NCI-H510A (cell line): ENCODE results near the gene IRF2.
"Not testable (repeated sequence)": the region's sequence is repeated elsewhere in the genome, so short reads cannot be mapped to it uniquely, and the experiment has no call there.

ENCODE experiments used
- DNase-seq: peaks from one replicate; lab custom pipeline; 2025; lab: John Stamatoyannopoulos, UW

The IRF2 gene

DNA sequence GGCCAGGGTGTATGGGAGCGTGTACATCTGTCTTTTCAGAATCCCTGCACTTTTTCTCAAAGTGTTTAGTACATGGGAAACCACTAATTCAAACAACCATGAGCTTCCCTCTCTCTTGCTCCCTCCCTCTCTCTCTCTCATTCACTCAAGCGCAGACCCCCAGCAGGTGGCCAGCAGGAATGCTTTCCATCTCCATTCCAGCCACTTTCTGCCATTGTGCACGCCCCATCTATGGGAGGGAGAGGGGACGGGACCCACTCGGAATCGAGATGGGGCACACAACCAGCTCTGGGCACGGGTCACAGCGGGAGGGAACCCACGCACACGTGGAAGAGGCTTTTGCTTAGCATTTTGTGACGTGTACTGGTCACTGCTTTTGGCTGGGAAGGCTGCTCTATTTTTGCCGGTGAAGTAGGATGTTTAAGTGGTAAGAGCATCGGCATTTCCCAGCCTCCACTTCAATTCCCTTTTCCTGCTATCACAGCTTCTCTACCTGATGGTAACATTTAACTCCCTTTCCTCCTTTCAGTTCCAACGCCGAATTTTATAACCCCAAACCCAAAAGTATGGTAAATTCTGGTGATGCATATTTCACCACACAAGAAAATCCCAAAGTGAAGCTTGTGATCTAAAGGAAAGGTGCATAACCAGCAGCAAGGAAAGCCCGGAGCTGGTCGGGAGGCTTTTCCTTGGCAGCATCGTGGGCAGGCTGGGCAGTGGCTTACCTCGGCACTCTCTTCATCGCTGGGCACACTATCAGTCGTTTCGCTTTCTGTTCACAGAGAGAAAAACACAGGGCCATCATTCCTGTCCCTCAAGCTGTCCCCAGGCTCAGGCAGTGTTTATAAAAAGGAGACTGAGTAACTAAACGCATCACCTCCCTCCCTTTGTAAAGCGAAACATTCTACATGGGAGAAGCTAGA is 84.1 kb downstream of the IRF2 start:
- DNase-seq, result no peak

DNA sequence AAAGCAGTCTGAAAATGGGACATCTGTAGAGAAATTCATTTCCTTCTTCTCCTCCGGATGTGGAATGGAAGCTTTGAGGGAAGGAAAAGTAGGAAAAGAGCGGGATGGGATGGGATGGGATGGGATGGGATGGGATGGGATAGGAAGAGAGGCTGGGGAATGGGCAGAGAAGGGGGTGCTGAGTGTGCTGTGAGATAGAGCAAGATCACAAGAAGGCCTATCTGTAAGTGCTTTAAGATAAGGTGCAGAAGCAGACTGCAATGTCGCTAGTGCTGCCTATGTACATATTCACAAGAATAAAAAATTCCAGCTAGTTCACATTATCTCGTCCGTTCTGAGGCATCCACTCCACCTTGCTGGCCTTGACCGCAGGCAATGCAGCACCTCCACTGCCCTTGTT is 86.2 kb downstream of the IRF2 start:
- DNase-seq, result no peak

DNA sequence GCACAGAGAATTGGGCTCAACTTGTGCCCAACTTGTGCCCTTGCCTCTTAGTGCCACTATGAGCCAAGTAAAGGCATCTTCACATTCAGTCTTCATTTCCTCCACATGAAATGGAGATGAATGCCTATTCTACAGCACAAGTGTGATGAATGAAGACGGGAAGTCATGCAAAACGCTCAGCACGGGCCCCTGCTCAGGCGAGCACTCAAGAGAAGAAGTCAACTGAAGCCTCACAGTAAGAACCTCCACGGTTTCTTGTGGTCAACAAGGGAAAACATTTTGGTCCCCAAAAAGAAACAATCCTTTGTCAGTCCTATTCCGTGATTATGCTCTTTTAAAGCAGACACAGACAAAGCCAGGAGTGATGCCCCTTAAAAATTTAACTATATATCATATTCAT is 87.0 kb downstream of the IRF2 start:
- no peak for DNase-seq

DNA sequence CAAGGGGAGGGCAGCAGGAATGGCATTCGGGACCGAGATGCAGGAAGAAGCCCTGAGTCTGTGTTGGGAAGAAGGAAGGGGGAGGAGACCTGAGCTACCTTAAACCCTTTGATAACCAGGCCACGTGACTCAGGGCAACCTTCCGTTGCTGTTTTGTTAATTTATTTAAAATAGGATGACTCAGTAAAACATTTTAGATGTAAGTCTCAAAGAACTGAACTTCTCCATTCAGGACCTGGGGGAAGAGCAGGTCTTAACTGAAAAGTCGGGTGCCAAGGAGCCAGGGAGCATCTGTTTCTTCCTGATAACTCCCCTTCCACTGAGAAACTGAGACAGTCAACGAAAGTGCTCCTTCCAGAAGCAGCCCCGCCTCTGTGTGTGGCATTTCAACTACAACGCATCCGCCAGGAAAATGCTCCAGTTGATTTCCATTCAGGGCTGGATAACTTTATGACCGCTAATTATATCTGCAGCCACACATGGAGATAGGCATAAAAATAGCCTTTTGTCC is 88.0 kb downstream of the IRF2 start:
- DNase-seq, result no peak

DNA sequence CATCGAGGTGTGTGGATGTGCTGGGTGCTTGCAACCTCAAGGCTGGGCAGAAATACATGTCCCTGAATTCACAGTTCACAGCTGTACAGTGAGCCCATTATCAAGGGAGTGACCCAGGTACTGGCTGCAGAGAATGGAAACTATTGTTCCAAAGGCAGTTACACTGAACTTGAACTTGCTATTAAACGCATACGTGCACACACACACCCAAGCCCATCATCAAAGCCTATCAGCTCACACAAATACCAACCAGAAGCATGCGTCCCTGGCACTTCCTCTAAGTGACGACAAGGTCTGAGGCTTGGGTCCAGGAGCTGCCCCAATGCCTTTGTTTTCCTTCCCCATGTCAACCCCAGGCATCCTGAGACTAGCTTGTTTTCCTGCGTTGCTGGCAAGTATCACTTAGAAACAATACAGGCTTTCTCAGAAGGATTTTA is 88.6 kb downstream of the IRF2 start:
- no peak for DNase-seq

DNA sequence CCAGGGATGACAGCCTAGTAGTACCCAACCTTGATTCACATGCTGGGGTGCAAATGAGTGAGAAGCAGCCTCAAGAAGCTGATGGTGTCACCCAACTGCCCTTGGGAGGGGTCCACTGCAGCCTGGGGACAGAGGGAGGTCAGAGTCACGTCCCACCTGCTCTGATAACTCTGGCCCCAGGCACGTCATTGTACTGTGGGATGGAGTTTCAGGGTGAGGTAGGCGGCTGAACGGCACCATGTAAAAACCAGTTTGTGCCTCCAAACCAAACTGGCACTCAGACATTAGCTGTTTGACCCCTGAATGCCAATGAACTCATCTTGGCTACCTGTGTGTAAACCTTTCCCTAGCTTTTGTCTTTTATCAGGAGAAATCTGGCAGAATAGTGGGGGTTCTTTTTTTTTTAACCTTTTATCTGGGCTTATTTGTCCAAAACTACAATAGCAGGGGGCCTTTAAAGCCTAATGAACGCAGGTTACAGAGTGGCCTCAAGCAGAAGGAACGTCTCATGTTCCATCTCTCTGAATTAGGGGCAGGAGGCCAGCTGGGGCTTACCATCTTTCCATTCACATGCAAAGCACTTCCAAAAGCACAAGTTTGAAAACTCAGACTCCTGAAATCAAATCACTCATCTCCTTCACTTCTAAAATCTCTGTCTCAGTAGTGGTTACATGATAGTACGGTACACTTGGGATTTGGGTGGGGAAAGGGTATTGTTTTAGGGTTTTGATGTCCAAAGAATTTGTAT is 89.4 kb downstream of the IRF2 start:
- no peak for DNase-seq

DNA sequence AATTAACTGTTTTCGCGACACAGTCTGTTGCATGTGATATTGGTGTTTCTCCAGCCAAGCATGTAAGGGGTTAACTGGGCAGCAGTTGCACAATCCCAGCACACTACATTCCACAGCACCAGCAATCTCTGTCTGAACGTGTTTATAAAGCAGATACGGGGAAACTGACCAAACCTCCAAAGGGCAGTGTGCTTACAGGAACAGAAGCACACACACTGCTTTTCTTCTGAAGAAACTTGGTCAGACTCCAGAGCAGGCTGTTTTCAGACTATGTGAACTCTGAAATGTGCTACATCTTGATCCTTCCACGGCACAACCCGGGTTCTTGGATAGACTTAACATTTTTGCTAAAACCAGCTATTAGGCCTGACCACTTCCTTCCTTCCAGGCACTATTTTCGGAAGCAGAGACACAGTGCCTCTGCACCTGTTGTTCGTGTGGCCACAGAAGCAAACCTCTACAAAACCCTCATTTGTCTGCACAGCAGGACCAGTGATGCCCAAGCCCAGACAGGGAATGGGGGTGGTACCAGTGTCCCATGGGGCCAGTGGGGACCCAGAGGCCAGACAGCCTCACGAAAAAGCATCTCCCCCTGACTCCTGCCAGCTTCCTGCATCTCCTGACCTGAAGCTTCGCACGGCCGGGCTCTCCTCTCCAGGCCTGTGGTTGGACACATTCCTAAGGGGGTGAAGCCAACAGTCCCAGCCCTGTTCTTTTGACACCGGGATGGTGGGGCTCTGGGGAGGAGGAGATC is 90.1 kb downstream of the IRF2 start:
- no peak for DNase-seq

DNA sequence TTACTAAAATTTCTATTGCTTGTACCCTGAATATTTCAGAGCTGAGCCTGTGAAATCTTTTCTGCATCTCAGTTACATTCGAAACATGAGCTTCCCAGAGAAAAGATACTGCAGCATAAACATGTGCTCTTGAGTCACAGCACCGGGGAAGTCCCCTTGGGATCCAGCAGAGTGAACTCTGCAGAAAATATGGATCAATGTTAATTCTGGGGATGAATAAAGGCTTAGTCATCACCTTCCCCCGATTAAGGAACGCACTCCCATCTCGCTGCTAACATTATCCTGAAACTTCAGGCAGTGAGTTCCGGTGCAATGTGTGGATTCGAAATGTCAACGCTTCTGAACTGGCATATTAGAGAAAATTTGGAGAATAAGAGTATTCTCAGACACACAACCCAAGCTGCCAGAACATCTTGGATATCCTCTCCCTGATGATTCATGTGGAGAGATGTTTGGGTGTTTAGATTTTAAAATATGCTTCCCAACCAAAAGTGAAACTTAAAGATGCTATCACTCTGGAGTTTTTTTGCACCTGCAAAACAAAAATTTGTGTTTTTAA is 90.8 kb downstream of the IRF2 start:
- no peak for DNase-seq

DNA sequence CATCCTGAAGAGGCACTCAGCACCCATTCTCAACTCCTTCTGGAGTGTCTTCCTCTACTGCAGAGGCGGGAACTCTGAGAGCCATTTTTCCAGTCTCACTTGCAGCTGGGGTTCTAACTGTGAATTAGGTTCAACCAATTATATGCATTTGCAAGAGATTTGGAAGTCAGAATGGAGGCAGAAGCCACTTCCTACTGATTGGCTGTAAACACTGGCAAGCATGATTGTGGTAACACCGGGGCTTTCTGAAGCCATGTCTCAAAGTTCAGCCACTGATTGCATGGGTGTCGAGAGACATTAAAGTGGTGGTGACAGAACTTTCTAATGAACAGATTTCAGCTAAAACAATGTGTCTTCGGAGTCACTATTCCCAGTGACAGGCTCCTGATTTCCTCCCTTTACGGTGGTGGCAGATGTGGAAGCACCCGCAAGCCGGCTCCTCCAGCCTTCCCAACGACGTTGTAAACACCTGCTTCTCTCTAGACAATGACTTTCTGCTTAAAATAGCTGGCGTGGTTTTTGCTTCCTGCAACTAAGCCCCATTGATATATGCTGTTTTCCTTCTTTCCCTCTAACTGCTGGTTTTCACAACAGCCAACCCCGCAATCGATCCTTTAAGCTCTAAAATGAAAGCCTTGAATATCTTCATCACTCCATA is 92.0 kb downstream of the IRF2 start:
- no peak for DNase-seq

DNA sequence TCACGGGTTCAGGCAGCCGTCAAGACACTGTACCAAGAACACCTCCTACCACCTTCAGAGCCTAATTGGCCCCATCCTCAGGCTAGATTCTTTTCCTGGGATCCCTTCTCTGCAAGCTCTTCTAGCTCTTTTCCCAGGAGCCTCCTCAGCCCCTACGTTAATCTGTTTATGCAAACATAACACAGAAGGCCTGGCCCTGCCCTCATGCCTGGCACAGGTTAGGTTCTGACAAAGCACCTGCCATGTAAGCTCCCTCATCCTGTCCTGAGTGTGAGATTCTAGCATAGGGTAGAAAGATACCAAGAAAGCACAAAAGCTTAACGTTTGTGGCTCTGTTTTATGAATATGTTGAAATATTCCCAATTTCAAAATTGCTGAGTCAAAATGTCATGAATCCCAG is 93.6 kb downstream of the IRF2 start:
- no peak for DNase-seq

DNA sequence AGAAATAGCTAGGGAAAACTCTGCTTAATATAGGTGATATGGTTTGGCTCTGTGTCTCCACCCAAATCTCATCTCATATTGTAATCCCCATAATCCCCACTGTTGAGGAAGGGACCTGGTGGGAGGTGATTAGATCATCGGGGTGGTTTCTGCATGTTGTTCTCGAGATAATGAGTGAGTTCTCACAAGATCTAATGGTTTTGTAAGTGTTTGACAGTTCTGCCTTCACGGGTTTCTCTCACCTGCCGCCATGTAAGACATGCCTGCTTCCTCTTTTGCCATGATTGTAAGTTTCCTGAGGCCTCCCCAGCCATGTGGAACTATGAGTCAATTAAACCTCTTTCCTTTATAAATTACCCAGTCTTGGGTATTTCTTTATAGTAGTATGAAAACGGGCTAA is 94.1 kb downstream of the IRF2 start:
- DNase-seq, result not testable (repeated sequence)

DNA sequence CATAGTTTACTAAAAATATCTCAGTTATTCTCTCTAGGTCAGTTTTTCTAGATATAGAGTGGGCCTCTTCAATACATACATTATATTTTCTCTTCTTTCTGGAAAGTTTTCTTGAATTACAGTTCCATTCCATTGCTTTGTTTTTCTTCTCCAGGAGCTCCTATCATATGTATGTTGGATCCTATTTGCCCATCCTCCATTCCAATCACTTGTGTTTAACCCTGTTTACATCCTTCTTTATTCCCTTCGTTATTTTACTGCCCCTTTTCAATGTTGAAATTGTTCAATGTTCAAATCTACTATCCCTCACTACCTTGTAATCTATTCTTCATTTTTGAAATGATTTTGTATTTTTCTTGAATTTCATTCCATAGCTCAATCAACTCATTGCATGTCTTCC is 97.4 kb downstream of the IRF2 start:
- no peak for DNase-seq

DNA sequence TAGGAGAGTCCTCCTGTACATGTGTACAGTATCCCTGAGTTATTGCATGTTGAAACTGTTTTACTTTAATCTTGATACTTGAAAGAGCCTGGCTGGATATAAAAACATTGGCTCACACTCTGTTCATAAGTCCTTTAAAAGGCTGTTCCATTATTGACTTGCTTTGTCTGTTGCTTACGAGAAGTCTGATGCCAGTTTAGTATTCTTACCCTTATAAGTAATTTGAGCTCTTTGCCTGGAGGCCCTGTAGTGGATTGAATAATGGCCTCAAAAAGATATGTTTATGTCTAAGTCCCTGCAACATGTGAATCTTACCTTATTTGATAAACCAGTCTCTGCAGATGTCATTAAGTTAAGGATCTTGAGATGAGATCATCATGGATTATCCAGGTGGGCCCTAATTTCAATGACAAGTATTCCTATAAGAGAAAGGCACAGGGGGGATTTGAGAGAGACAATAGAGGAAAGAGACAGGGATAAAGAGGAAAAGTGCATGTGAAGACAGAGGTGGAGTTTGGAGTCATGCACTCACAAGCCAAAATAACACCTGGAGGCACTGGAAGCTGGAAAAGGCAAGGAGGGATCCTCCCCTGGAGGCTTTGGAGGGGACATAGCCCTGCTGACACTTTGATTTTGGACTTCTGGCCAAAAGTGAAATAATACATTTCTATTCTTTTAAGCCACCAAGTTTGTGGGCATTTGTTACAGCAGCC is 98.1 kb downstream of the IRF2 start:
- DNase-seq, result no peak

DNA sequence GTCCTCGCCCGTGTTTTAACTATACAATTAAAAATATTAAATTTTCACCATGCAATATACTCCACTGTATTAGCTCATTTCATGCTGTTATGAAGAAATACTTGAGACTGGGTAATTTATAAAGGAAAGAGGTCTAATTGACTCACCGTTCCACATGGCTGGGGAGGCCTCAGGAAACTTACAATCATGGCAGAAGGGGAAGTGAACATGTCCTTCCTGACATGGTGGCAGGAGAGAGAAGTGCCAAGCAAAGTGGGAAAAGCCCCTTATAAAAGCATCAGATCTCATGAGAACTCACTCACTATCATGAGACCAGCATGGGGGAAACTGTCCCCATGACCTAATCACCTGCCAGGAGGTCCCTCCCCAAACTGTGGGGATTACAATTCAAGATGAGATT is 98.7 kb downstream of the IRF2 start:
- not testable (repeated sequence) for DNase-seq

DNA sequence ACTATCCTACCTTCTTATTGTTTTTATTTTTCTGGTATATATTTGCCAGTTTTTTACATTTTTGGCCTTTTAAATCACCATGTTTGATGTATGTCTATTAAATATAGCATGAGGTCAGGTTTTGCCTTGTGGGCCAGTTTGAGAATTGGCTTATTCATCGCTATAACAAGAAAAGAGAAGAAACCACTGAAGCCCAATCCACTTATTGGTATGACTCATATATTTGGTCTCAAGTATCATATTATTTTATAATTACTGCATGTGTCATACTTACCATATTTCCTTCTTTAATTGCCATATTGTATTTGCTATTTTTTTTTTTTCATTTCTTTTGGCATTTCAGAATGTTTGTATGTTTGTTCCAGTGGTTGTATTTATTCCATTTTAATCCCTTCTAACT is 99.3 kb downstream of the IRF2 start:
- DNase-seq, result no peak

DNA sequence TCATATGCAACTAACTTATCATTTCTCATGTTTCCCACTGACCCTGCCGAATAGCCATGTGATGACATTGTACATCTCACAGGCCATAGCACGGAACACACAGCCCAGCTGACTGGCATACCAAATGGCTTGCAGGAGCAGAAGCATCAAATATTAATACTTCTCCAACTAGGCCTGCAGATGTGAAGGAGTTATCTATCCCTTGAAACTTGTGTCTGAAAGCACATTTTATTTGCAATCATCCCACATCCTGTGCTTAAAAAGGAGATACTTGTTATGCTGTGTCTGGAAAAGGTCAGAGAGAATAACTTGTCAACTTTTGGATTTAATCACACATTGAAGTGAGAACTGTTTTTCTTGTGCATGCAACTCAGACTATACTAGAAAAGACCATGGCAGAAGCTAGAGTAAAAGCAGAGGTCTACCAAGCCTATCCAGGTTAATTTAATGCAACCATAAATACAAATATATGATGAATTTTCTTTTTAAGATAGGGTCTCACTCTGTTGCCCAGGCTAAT is 100.4 kb downstream of the IRF2 start:
- no peak for DNase-seq

DNA sequence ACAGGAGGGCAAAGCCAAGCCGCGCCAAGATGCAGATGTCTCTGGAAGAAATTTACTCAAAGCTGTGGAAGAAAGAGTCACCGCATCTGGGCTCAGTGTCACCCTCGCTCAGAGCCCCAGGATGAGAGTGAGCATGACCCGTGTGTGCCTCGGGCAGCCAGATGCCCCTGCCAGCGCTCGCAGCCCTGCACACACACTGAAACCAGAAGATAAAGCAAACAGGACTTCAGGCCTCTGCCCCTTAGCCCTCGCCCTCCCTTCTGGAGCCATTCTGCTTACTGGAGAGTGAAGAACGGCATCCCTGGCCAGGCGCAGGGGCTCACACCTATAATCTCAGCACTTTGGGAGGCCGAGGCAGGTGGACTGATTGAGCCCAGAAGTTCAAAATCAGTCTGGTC is 103.0 kb downstream of the IRF2 start:
- DNase-seq, result no peak

DNA sequence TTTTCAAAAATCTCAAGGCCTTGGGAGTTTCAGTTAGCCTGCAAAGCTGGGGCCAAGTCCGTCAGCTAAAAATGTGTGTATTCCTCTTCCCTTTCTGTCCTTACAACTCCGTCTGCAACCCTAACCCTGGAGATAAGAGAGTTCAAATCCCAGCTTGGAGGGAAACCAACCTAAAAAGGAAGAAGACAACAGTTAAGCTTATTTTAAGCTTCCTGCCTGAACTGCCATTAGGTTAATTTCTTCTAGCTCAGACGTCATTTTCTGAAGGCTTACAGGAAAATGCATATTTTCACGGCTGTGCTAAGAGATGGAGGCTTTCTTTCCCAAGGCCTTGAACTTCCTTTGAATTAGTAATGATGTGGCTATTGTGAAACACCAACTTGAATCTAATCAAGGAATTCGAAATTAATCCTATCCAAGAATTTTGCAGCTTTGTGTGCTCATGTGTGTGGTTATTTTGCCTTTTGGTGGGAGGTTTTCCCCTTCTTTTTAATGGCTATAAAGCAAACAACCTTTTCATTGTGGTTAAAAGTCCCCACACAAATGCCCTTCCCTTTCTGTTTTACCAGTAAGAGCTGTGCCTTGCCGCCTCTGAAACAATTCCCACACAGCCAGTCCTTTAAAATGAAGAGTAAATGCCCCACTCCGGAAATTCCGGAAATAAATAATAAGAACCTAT is 103.5 kb downstream of the IRF2 start:
- no peak for DNase-seq

DNA sequence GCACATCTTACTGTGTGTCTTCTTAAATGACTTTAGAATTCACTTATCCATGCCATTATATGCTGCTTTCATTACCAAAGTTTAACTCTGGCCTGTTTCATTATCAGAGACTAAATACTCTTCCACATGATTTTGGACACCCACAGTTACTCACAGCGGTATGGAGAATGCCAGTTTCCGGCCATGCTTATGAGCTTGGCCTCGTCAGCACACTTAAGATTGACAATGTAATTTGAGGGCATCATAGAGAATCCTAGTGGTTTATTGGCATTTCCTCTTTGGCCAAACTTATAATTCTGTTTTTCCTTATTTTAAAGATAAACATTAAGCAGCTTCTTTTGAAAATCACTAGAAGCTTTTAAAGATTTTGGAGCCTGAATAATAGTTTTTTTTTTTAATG is 104.5 kb downstream of the IRF2 start:
- DNase-seq, result no peak

DNA sequence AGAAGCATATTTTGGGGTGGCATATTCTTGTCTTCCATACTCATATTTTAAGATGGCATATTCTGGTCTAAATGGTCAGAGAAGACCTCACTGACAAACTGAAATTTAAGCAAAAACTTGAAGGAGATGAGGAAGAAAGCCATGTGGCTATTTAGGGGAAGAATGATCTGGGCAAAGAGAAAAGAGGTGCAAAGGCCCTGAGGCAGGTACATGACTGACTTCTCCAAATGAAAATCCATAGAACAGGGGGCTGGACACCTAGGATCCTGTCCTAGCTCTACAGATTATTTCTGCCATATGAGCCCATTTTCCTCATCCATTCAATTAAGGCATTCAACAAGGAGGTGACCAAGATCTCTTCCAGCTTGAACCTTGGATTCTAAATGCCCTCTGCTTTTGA is 105.6 kb downstream of the IRF2 start:
- DNase-seq, result no peak
